Kidney (tissue), 14 donors: ENCODE results near the gene PLEKHA6. TPM values are rescaled to one million over a fixed set of nuclear protein-coding genes. Genes with fewer than 3 reads are reported as not detected.

Source experiments
- DNase-seq, 5 donors: peaks; one replicate each; pipeline ENCODE4 v3.0.0-alpha.2; 2013 to 2020
- FAIRE-seq: peaks from 2 replicates; lab custom pipeline; 2012; peaks lifted over from hg19 to GRCh38; lab: Jason Lieb, UNC
- H3K27ac ChIP-seq, 2 donors: one replicate each; pipeline ENCODE4 v1.7.0; 2013; ENCODE audit warnings: low read depth in 2 of 2, low read length in 2 of 2, inconsistent platforms in 1 of 2
- H3K27me3 ChIP-seq: one replicate; pipeline ENCODE4 v1.7.1; 2013; ENCODE audit warnings: low read length, inconsistent platforms; ENCODE audit not compliant: control insufficient read depth, insufficient read depth
- H3K36me3 ChIP-seq, 3 donors: one replicate each; pipeline versions ENCODE4 v1.7.0 to v1.7.1; 2013; ENCODE audit warnings: low read length in 3 of 3, control low read depth in 1 of 3, inconsistent platforms in 1 of 3; ENCODE audit not compliant: insufficient read depth in 3 of 3, control insufficient read depth in 2 of 3
- H3K4me1 ChIP-seq, 3 donors: one replicate each; pipeline versions ENCODE4 v1.7.0 to v1.7.1; 2013; ENCODE audit warnings: low read length in 3 of 3, inconsistent platforms in 1 of 3, low read depth in 1 of 3; ENCODE audit not compliant: control insufficient read depth in 2 of 3, insufficient read depth in 2 of 3
- H3K4me3 ChIP-seq, 3 donors: one replicate each; pipeline versions ENCODE4 v1.7.0 to v1.8.1; 2013; ENCODE audit warnings: low read length in 3 of 3, control low read depth in 1 of 3, inconsistent platforms in 1 of 3
- H3K9ac ChIP-seq, 3 donors: one replicate each; pipeline versions ENCODE4 v1.7.0 to v1.7.1; 2013; ENCODE audit warnings: low read length in 3 of 3, control low read depth in 1 of 3, inconsistent platforms in 1 of 3
- H3K9me3 ChIP-seq, 3 donors: one replicate each; pipeline versions ENCODE4 v1.7.0 to v1.7.1; 2013; ENCODE audit warnings: low read length in 3 of 3, control low read depth in 1 of 3, inconsistent platforms in 1 of 3; ENCODE audit not compliant: control insufficient read depth in 2 of 3, insufficient read depth in 1 of 3
- CTCF ChIP-seq: IDR thresholded peaks from 3 replicates; pipeline ENCODE4 v1.5.1; 2012; ENCODE audit warnings: mild to moderate bottlenecking, moderate library complexity, borderline replicate concordance; ENCODE audit not compliant: insufficient read depth; ENCODE audit errors: extremely low read depth
- intact Hi-C: fragments of 100-400 bp; cut with DNase I; formaldehyde crosslinking; loops from one replicate; pipeline ENCODE4 v1.11.1; 2022
- polyA plus RNA-seq: library from polyadenylated mRNA; stranded (reverse); fragments of 350-450 nt; fragmentation: Illumina TruSeq; extraction: RNeasy Lipid Tissue Mini Kit (QIAGEN cat#74804); gene quantifications from one replicate; pipeline ENCODE4 v1.2.3, GENCODE V29; 2014; ENCODE audit warnings: low read depth, low replicate concordance; ENCODE audit not compliant: insufficient read depth
- total RNA-seq: library from RNA; stranded (reverse); fragmentation: NEBNext Ultra II Directional; extraction: Animal tissue kit (Norgen Biotek cat#: 25700); gene quantifications from one replicate; pipeline ENCODE4 v1.2.1, GENCODE V29; 2021
- donor health status: control.
- donor health status: control.
- donor health status: control.
- donor health status: control.
- donor health status: control.
- donor health status: DM: yes; HTN: yes; CAD: no.
- donor health status: Normal renal cell carcinoma (clear cell type).

Gene PLEKHA6
- total and polyA plus RNA-seq, 2 donors from 2014 or later = 17.5 to 65.1 TPM

- intact Hi-C loops = no loop called here
- H3K36me3 ChIP-seq = no peaks in the 10 kb centered on the region
- H3K27ac ChIP-seq = no peak overlapping the region
- H3K9me3 ChIP-seq = no peaks in the 10 kb centered on the region
- peaks cover 0 to 11% (median 8%) of the 10 kb centered on the region in 3 donors for H3K4me1 ChIP-seq
- FAIRE-seq = no peak
- H3K9ac ChIP-seq = no peak overlapping the region
- H3K27me3 ChIP-seq = no peaks in the 10 kb centered on the region
- H3K4me3 ChIP-seq = peak overlapping the region in 1 of 3 donors; percentile 38
- no peak for TF ChIP-seq CTCF
- no peak for DNase-seq
Observed at GRCh38 chr1:204359131-204359473, 627 bp downstream of the PLEKHA6 start.

DNA sequence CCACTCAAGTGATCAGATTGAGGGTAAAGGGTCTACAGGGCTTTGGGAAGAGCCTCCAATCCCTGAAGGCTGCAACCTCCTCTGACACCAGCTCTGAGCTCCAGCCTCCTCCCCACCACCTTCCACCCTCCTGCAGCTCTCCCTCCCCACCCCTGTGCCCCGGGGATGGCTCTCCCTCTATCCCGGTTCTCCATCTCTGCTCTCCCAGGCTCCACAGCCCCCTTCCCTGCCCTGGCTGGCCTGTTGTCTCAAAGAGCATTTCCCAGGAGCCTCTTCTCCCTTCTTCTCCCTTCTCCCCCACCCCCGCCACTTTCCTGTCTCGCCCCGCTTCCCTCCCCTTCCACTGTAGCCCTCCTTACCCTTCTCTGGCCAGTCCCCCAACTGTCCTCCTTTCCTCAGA lies 1.1 kb downstream of the PLEKHA6 start:
- no peaks in the 10 kb centered on the region for H3K36me3 ChIP-seq
- no peak for FAIRE-seq
- H3K27me3 ChIP-seq = no peaks in the 10 kb centered on the region
- H3K4me1 ChIP-seq = peaks cover 0 to 10% (median 8%) of the 10 kb centered on the region in 3 donors
- no peaks in the 10 kb centered on the region for H3K9me3 ChIP-seq
- intact Hi-C loops = no loop called here
- TF ChIP-seq CTCF = no peak
- H3K27ac ChIP-seq = no peak overlapping the region
- DNase-seq = no peak
- H3K4me3 ChIP-seq = peak overlapping the region in 1 of 3 donors; percentile 38
- H3K9ac ChIP-seq = no peak overlapping the region

GRCh38 chr1:204357551-204358490 lies 1.9 kb downstream of the PLEKHA6 start:
- no peak overlapping the region for H3K27ac ChIP-seq
- intact Hi-C loops = no loop called here

More at GRCh38 chr1:204357551-204358490, 1.9 kb downstream of the PLEKHA6 start:
- Histone ChIP-seq H3K4me1 (peaks cover 0 to 5% (median 1%) of the 10 kb centered on the region in 3 donors), H3K9me3 (no peaks in the 10 kb centered on the region), H3K4me3 (no peak overlapping the region), H3K27me3 (no peaks in the 10 kb centered on the region), H3K36me3 (no peaks in the 10 kb centered on the region), H3K9ac (no peak overlapping the region)
- no peak for FAIRE-seq
- no peak for DNase-seq
- no peak for TF ChIP-seq CTCF
